ENCODE results near the gene PELI1.

The PELI1 gene

GRCh38 chr2:64151476-64151875 lies 7.3 kb upstream of the PELI1 start:
- no peak for DNase-seq

- peak; percentile 38 for DNase-seq
Observed at GRCh38 chr2:64145714-64146113, 1.5 kb upstream of the PELI1 start.

GRCh38 chr2:64145119-64145518 lies 899 bp upstream of the PELI1 start:
- no peak for DNase-seq

- DNase-seq: peak; percentile 51
Observed at GRCh38 chr2:64143169-64144056, 807 bp downstream of the PELI1 start.

- DNase-seq: no peak
Observed at GRCh38 chr2:64142741-64143168, 1.5 kb downstream of the PELI1 start.

GRCh38 chr2:64141674-64142405 lies 2.4 kb downstream of the PELI1 start:
- peak; percentile 26 for DNase-seq

GRCh38 chr2:64140665-64141200 lies 3.5 kb downstream of the PELI1 start:
- no peak for DNase-seq

GRCh38 chr2:64139956-64140355 lies 4.3 kb downstream of the PELI1 start:
- no peak for DNase-seq

- DNase-seq: no peak
Observed at GRCh38 chr2:64137996-64138395, 6.2 kb downstream of the PELI1 start.

- no peak for DNase-seq
Observed at GRCh38 chr2:64137567-64137966, 6.7 kb downstream of the PELI1 start.

GRCh38 chr2:64135421-64135820 lies 8.8 kb downstream of the PELI1 start:
- no peak for DNase-seq

GRCh38 chr2:64134813-64135212 lies 9.4 kb downstream of the PELI1 start:
- peak; percentile 41 for DNase-seq

- DNase-seq: no peak
Observed at GRCh38 chr2:64133828-64134227, 10.4 kb downstream of the PELI1 start.

GRCh38 chr2:64133354-64133753 lies 10.9 kb downstream of the PELI1 start:
- no peak for DNase-seq

GRCh38 chr2:64130333-64130732 lies 13.9 kb downstream of the PELI1 start:
- DNase-seq: no peak

GRCh38 chr2:64128943-64129391 lies 15.3 kb downstream of the PELI1 start:
- DNase-seq: no peak

- no peak for DNase-seq
Observed at GRCh38 chr2:64128406-64128805, 15.8 kb downstream of the PELI1 start.

- DNase-seq: no peak
Observed at GRCh38 chr2:64127119-64127518, 17.1 kb downstream of the PELI1 start.

- no peak for DNase-seq
Observed at GRCh38 chr2:64126601-64127000, 17.6 kb downstream of the PELI1 start.

- DNase-seq: no peak
Observed at GRCh38 chr2:64124571-64124970, 19.6 kb downstream of the PELI1 start.

GRCh38 chr2:64124168-64124567 lies 20.1 kb downstream of the PELI1 start:
- no peak for DNase-seq

- DNase-seq: no peak
Observed at GRCh38 chr2:64123740-64124139, 20.5 kb downstream of the PELI1 start.

- no peak for DNase-seq
Observed at GRCh38 chr2:64122358-64122757, 21.9 kb downstream of the PELI1 start.

GRCh38 chr2:64120928-64121327 lies 23.3 kb downstream of the PELI1 start:
- no peak for DNase-seq

Data from CD4-positive, alpha-beta T cell treated with Interleukin-21 for 1 hour (primary cell).